WI38 (cell line): ENCODE results near the gene ABTB2.

ENCODE experiments used
- H3K4me3 ChIP-seq: 2 replicates; pipeline ENCODE4 v1.5.1; 2011; ENCODE audit warnings: low read depth, mild to moderate bottlenecking, control low read depth, low read length
- CTCF ChIP-seq: IDR thresholded peaks from 2 replicates; pipeline ENCODE4 v1.5.1; 2012; ENCODE audit warnings: low read depth, mild to moderate bottlenecking, control low read depth, low read length

The ABTB2 gene

GRCh38 chr11:34176751-34177209, 181.0 kb downstream of the ABTB2 start:
- TF ChIP-seq CTCF, result no peak

GRCh38 chr11:34175284-34176019, 182.4 kb downstream of the ABTB2 start:
- no peak for TF ChIP-seq CTCF
- H3K4me3 ChIP-seq, result no peak overlapping the region

More at GRCh38 chr11:34176751-34177209, 181.0 kb downstream of the ABTB2 start:
- no peak overlapping the region for H3K4me3 ChIP-seq

GRCh38 chr11:34174412-34175041, 183.3 kb downstream of the ABTB2 start:
- peak overlapping the region; percentile 40 for H3K4me3 ChIP-seq
- TF ChIP-seq CTCF, result peak; percentile 97

- H3K4me3 ChIP-seq, result no peak overlapping the region
- no peak for TF ChIP-seq CTCF
These were observed 184.8 kb downstream of the ABTB2 start for GRCh38 chr11:34173050-34173449.

- no peak overlapping the region for H3K4me3 ChIP-seq
- TF ChIP-seq CTCF, result no peak
These were observed 188.1 kb downstream of the ABTB2 start for GRCh38 chr11:34169686-34170085.

GRCh38 chr11:34168642-34169420, 189.0 kb downstream of the ABTB2 start:
- no peak overlapping the region for H3K4me3 ChIP-seq
- no peak for TF ChIP-seq CTCF
